ENCODE data around the gene MBD4. TPM values are rescaled to one million over a fixed set of nuclear protein-coding genes. Genes with fewer than 3 reads are reported as not detected.

Gene MBD4
- total and polyA plus RNA-seq, 10 of the 15 experiments (the other 5 are each of a cell fraction or from before 2014, with no cell fraction given) = 17.7 to 59.0 (median 49.0) TPM

- Histone ChIP-seq H3K27ac (ENCODE audit: control insufficient read depth, insufficient read depth) (no peak overlapping the region), H3K4me2 (ENCODE audit: control insufficient read depth, insufficient read depth) (no peak overlapping the region), H4K20me1 (ENCODE audit: control insufficient read depth, insufficient read depth) (no peaks in the 10 kb centered on the region), H3K9me3 (replicated peaks; ENCODE audit: control insufficient read depth, insufficient read depth, low read length) (peaks cover 6% of the 10 kb centered on the region; the same call in 2 of the 3 replicates), H3K27me3 (replicated peaks in 1 of 2; ENCODE audit: control insufficient read depth in 2 of 2, insufficient read depth in 2 of 2, low read length in 1 of 2) (no peaks in the 10 kb centered on the region), H3K79me2 (ENCODE audit: control insufficient read depth, insufficient read depth, low read length) (no peaks in the 10 kb centered on the region), H3K9ac (ENCODE audit: control insufficient read depth, insufficient read depth, low read length) (no peak overlapping the region), H3K36me3 (ENCODE audit: control insufficient read depth in 2 of 2, insufficient read depth in 2 of 2, low read length in 1 of 2) (no peaks in the 10 kb centered on the region; a peak in 1 of 4 replicates), H3K4me3 (no peak overlapping the region), H3K4me1 (ENCODE audit: control insufficient read depth, insufficient read depth, low read length) (no peaks in the 10 kb centered on the region), H2AFZ (ENCODE audit: control insufficient read depth, low read depth, low read length) (no peak overlapping the region)
- DNase-seq (ENCODE audit: low read depth, low spot score) (no peak), FAIRE-seq (no peak), ATAC-seq (no peak)
- ChIA-PET CTCF (interaction anchor here (1.0 to 6.0 kb wide), 9 partner anchors 18 to 552 kb away, joined by 3 to 60 read pairs (median 13); partner anchors contain the start of genes EFCAB12, IFT122 and MBD4), RAD21 (ENCODE audit: unreplicated experiment) (interaction anchor here (1.2 kb wide), 1 partner anchor 99 kb away, joined by 3 read pairs; no protein-coding TSS in a partner anchor), SMC1A (ENCODE audit: uncharacterized antibody, unreplicated experiment) (interaction anchor here (1.3 to 4.4 kb wide), 8 partner anchors 31 to 447 kb away, joined by 4 to 72 read pairs (median 12); partner anchors contain the start of genes EFCAB12, IFT122 and MBD4), POLR2A (no interaction called here)
- intact Hi-C loops (cut with micrococcal nuclease; ENCODE audit: unreplicated experiment) (loop anchor here (5.0 to 10.0 kb wide), 4 partner anchors 55 to 445 kb away; partner anchors contain the start of gene MBD4), in situ Hi-C loops (cut with MboI) (no loop called here)
- BruUV-seq (replicated peaks) = no TSS peak
- WGBS (ENCODE audit: insufficient coverage, insufficient replicate concordance, low lambda C conversion rate, missing lambda C conversion rate) = 65% methylated on average over 2 of the region's 2 CpGs
- TF ChIP-seq IRF5 (IDR thresholded peaks at IDR 0.05; ENCODE audit: borderline replicate concordance) = no peak
- no peak for TF ChIP-seq WRNIP1 (IDR thresholded peaks at IDR 0.05; ENCODE audit: borderline replicate concordance, low read depth, low read length)
- TF ChIP-seq EED (IDR thresholded peaks at IDR 0.05; ENCODE audit: low read depth) = no peak
- no peak for TF ChIP-seq SREBF2 (IDR thresholded peaks at IDR 0.05; ENCODE audit: low read length)
- TF ChIP-seq ZSCAN29 (IDR thresholded peaks at IDR 0.05) = no peak
- TF ChIP-seq CHD4 (IDR thresholded peaks at IDR 0.05) = no peak
Measured at GRCh38 chr3:129382366-129382765, 57.4 kb downstream of the MBD4 start.

Small RNA genes within 50 kb of the gene (small RNA-seq; reads per million reads assigned to genes)
- 7.9 reads per million, percentile 93 among the genes with 10 or more reads in this experiment for gene SNORA7B

Other genes with a start within 250 kb of the MBD4 start
- gene COPG1, start 190.3 kb downstream of the MBD4 start, total RNA-seq (2014; rRNA removed) = 106 and 118 TPM in 2 replicates
- gene COPG1, start 190.3 kb downstream of the MBD4 start, total RNA-seq (2014; rRNA removed; fragmentation: Illumina TruSeq; extraction: Trizol) = 80.5 and 87.2 TPM in 2 replicates
- gene COPG1, start 190.3 kb downstream of the MBD4 start, total RNA-seq (2021) = 128 and 138 TPM in 2 replicates
- 43.8 and 66.8 TPM in 2 replicates for gene COPG1, start 190.3 kb downstream of the MBD4 start, polyA plus RNA-seq (2011; rRNA removed)
- gene COPG1, start 190.3 kb downstream of the MBD4 start, polyA plus RNA-seq (2014; fragmentation: Illumina TruSeq; extraction: Trizol) = 62.0 and 78.1 TPM in 2 replicates
- gene COPG1, start 190.3 kb downstream of the MBD4 start, polyA plus RNA-seq (2014; fragmentation: Nextera tagmentation; extraction: Ambion mirVana) = 100 to 1,000 TPM in 1 of 2 experiments, 10 to 100 TPM in 1; 54.8 to 102 TPM
- gene COPG1, start 190.3 kb downstream of the MBD4 start, polyA plus RNA-seq (2014; rRNA removed) = 61.7 and 77.7 TPM in 2 replicates
- gene COPG1, start 190.3 kb downstream of the MBD4 start, polyA plus RNA-seq (2016; fragmentation: Nextera tagmentation; extraction: Ambion mirVana) = 100 to 1,000 TPM; 131 to 143 TPM
- gene HMCES, start 161.1 kb downstream of the MBD4 start, total RNA-seq (2014; rRNA removed) = 16.7 and 22.7 TPM in 2 replicates
- gene HMCES, start 161.1 kb downstream of the MBD4 start, total RNA-seq (2014; rRNA removed; fragmentation: Illumina TruSeq; extraction: Trizol) = 11.9 and 12.4 TPM in 2 replicates
- 25.5 and 33.4 TPM in 2 replicates for gene HMCES, start 161.1 kb downstream of the MBD4 start, total RNA-seq (2021)
- gene HMCES, start 161.1 kb downstream of the MBD4 start, polyA plus RNA-seq (2011; rRNA removed) = 21.3 and 42.6 TPM in 2 replicates
- gene HMCES, start 161.1 kb downstream of the MBD4 start, polyA plus RNA-seq (2014; fragmentation: Illumina TruSeq; extraction: Trizol) = 29.6 and 31.2 TPM in 2 replicates
- 10 to 100 TPM; 17.2 to 18.5 TPM for gene HMCES, start 161.1 kb downstream of the MBD4 start, polyA plus RNA-seq (2014; fragmentation: Nextera tagmentation; extraction: Ambion mirVana)
- 21.9 and 25.0 TPM in 2 replicates for gene HMCES, start 161.1 kb downstream of the MBD4 start, polyA plus RNA-seq (2014; rRNA removed)
- gene HMCES, start 161.1 kb downstream of the MBD4 start, polyA plus RNA-seq (2016; fragmentation: Nextera tagmentation; extraction: Ambion mirVana) = 10 to 100 TPM; 45.3 to 49.8 TPM
- gene EFCAB12, start 11.3 kb downstream of the MBD4 start, total RNA-seq (2014; rRNA removed) = 0.34 and 0.38 TPM in 2 replicates
- 0.27 and 0.37 TPM in 2 replicates for gene EFCAB12, start 11.3 kb downstream of the MBD4 start, total RNA-seq (2014; rRNA removed; fragmentation: Illumina TruSeq; extraction: Trizol)
- gene EFCAB12, start 11.3 kb downstream of the MBD4 start, total RNA-seq (2021) = 0.61 and 0.67 TPM in 2 replicates
- 0.36 and 0.38 TPM in 2 replicates for gene EFCAB12, start 11.3 kb downstream of the MBD4 start, polyA plus RNA-seq (2011; rRNA removed)
- 0.30 and 0.66 TPM in 2 replicates for gene EFCAB12, start 11.3 kb downstream of the MBD4 start, polyA plus RNA-seq (2014; fragmentation: Illumina TruSeq; extraction: Trizol)
- gene EFCAB12, start 11.3 kb downstream of the MBD4 start, polyA plus RNA-seq (2014; fragmentation: Nextera tagmentation; extraction: Ambion mirVana) = under 1 TPM; 0.02 to 0.03 TPM
- 0.81 and 0.85 TPM in 2 replicates for gene EFCAB12, start 11.3 kb downstream of the MBD4 start, polyA plus RNA-seq (2014; rRNA removed)
- under 1 TPM; 0.21 to 0.32 TPM for gene EFCAB12, start 11.3 kb downstream of the MBD4 start, polyA plus RNA-seq (2016; fragmentation: Nextera tagmentation; extraction: Ambion mirVana)
- 8.3 and 10.4 TPM in 2 replicates for gene IFT122, start 276 bp upstream of the MBD4 start, total RNA-seq (2014; rRNA removed)
- gene IFT122, start 276 bp upstream of the MBD4 start, total RNA-seq (2014; rRNA removed; fragmentation: Illumina TruSeq; extraction: Trizol) = 6.4 and 6.6 TPM in 2 replicates
- 12.2 and 12.9 TPM in 2 replicates for gene IFT122, start 276 bp upstream of the MBD4 start, total RNA-seq (2021)
- 6.4 and 8.6 TPM in 2 replicates for gene IFT122, start 276 bp upstream of the MBD4 start, polyA plus RNA-seq (2011; rRNA removed)
- gene IFT122, start 276 bp upstream of the MBD4 start, polyA plus RNA-seq (2014; fragmentation: Illumina TruSeq; extraction: Trizol) = 6.7 and 12.1 TPM in 2 replicates
- gene IFT122, start 276 bp upstream of the MBD4 start, polyA plus RNA-seq (2014; fragmentation: Nextera tagmentation; extraction: Ambion mirVana) = 1 to 10 TPM; 1.8 to 2.0 TPM
- gene IFT122, start 276 bp upstream of the MBD4 start, polyA plus RNA-seq (2014; rRNA removed) = 8.1 TPM in 2 replicates
- gene IFT122, start 276 bp upstream of the MBD4 start, polyA plus RNA-seq (2016; fragmentation: Nextera tagmentation; extraction: Ambion mirVana) = 10 to 100 TPM; 13.8 to 19.2 TPM
- gene RHO, start 88.7 kb upstream of the MBD4 start, total RNA-seq (2014; rRNA removed) = not detected in 2 replicates
- gene RHO, start 88.7 kb upstream of the MBD4 start, total RNA-seq (2014; rRNA removed; fragmentation: Illumina TruSeq; extraction: Trizol) = not detected in 2 replicates
- gene RHO, start 88.7 kb upstream of the MBD4 start, total RNA-seq (2021) = not detected in 2 replicates
- gene RHO, start 88.7 kb upstream of the MBD4 start, polyA plus RNA-seq (2011; rRNA removed) = not detected in 2 replicates
- gene RHO, start 88.7 kb upstream of the MBD4 start, polyA plus RNA-seq (2014; fragmentation: Illumina TruSeq; extraction: Trizol) = not detected in 2 replicates
- gene RHO, start 88.7 kb upstream of the MBD4 start, polyA plus RNA-seq (2014; fragmentation: Nextera tagmentation; extraction: Ambion mirVana) = not detected
- not detected in 2 replicates for gene RHO, start 88.7 kb upstream of the MBD4 start, polyA plus RNA-seq (2014; rRNA removed)
- not detected for gene RHO, start 88.7 kb upstream of the MBD4 start, polyA plus RNA-seq (2016; fragmentation: Nextera tagmentation; extraction: Ambion mirVana)
- gene H1-8, start 103.2 kb upstream of the MBD4 start, total RNA-seq (2014; rRNA removed) = not detected in 2 replicates
- not detected in 2 replicates for gene H1-8, start 103.2 kb upstream of the MBD4 start, total RNA-seq (2014; rRNA removed; fragmentation: Illumina TruSeq; extraction: Trizol)
- not detected in 2 replicates for gene H1-8, start 103.2 kb upstream of the MBD4 start, total RNA-seq (2021)
- not detected in 2 replicates for gene H1-8, start 103.2 kb upstream of the MBD4 start, polyA plus RNA-seq (2011; rRNA removed)
- not detected in 2 replicates for gene H1-8, start 103.2 kb upstream of the MBD4 start, polyA plus RNA-seq (2014; fragmentation: Illumina TruSeq; extraction: Trizol)
- not detected for gene H1-8, start 103.2 kb upstream of the MBD4 start, polyA plus RNA-seq (2014; fragmentation: Nextera tagmentation; extraction: Ambion mirVana)
- gene H1-8, start 103.2 kb upstream of the MBD4 start, polyA plus RNA-seq (2014; rRNA removed) = not detected in 2 replicates
- not detected for gene H1-8, start 103.2 kb upstream of the MBD4 start, polyA plus RNA-seq (2016; fragmentation: Nextera tagmentation; extraction: Ambion mirVana)
- 0.16 TPM in 1 of 2 replicates, not detected in the other for gene PLXND1, start 166.7 kb upstream of the MBD4 start, total RNA-seq (2014; rRNA removed)
- gene PLXND1, start 166.7 kb upstream of the MBD4 start, total RNA-seq (2014; rRNA removed; fragmentation: Illumina TruSeq; extraction: Trizol) = not detected in 2 replicates
- 0.66 and 2.3 TPM in 2 replicates for gene PLXND1, start 166.7 kb upstream of the MBD4 start, total RNA-seq (2021)
- gene PLXND1, start 166.7 kb upstream of the MBD4 start, polyA plus RNA-seq (2011; rRNA removed) = 0.01 TPM in 1 of 2 replicates, not detected in the other
- not detected in 2 replicates for gene PLXND1, start 166.7 kb upstream of the MBD4 start, polyA plus RNA-seq (2014; fragmentation: Illumina TruSeq; extraction: Trizol)
- gene PLXND1, start 166.7 kb upstream of the MBD4 start, polyA plus RNA-seq (2014; fragmentation: Nextera tagmentation; extraction: Ambion mirVana) = not detected
- gene PLXND1, start 166.7 kb upstream of the MBD4 start, polyA plus RNA-seq (2014; rRNA removed) = 0.08 and 0.72 TPM in 2 replicates
- not detected for gene PLXND1, start 166.7 kb upstream of the MBD4 start, polyA plus RNA-seq (2016; fragmentation: Nextera tagmentation; extraction: Ambion mirVana)

Measured in GM12878 (cell line).